NCI-H2227 (cell line): ENCODE measurements around the gene CTIF.

ENCODE experiments used
- DNase-seq: peaks from one replicate; lab custom pipeline; 2025; ENCODE audit not compliant: unreplicated experiment; lab: John Stamatoyannopoulos, UW

The CTIF gene

DNA sequence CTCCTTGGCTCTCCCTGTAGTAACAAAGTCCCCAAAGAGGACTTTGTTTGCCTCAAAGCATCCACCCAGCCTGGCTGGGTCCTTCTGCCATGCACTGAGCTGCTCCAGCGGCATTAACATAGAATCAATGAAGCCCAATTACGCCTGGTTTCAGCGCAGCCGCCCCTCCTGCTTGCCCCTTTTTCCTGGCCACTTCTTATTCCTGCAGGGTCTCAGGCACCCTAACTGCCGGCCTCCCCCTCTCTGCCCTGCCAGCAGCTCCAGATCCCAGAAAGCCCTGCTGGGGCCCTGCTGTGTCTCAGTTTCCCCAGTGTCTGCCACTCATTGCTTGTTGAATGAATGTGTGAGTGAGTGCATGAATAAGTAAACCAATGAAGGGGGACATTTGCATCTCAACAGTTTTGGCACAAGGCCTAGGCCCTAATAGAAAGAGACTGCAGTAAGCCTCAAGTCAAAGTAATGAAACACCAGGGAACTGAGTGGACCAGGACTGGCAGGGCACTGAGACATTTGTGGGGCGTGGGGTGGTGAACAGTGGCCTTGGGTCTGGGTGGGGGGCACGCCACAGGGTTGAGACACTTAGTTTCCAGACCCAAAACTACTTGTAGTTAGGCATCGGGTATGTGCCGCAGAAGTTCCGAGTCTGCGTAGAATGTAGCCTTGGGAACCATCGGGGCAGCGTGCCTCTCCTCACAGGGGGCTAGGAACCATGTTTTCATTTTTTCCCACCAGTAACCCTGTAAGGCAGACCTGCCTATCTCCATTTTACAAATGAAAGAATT, 351.3 kb downstream of the CTIF start:
- no peak for DNase-seq

DNA sequence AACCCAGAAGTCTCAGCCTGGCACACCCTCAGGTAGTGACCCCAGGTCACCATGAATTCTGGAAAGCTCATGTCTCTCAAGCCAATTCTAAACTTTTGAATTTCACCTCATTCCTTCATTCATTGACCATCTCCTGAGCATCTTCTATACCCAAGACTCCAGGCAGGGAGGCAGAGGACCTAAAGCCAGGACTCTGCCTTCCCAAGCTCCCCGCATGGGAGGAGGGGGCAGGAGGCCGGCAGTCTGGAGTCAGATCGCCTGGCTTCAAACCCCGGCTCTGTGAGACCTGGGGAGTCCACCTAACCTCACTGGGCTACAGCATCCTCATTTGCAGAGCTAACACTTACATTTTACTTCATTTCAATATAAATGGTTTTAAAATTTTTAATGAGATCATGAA, 352.9 kb downstream of the CTIF start:
- DNase-seq, result no peak

- no peak for DNase-seq
These were observed 353.5 kb downstream of the CTIF start for GRCh38 chr18:48892146-48892855.

- no peak for DNase-seq
These were observed 354.3 kb downstream of the CTIF start for GRCh38 chr18:48893061-48893607.

DNA sequence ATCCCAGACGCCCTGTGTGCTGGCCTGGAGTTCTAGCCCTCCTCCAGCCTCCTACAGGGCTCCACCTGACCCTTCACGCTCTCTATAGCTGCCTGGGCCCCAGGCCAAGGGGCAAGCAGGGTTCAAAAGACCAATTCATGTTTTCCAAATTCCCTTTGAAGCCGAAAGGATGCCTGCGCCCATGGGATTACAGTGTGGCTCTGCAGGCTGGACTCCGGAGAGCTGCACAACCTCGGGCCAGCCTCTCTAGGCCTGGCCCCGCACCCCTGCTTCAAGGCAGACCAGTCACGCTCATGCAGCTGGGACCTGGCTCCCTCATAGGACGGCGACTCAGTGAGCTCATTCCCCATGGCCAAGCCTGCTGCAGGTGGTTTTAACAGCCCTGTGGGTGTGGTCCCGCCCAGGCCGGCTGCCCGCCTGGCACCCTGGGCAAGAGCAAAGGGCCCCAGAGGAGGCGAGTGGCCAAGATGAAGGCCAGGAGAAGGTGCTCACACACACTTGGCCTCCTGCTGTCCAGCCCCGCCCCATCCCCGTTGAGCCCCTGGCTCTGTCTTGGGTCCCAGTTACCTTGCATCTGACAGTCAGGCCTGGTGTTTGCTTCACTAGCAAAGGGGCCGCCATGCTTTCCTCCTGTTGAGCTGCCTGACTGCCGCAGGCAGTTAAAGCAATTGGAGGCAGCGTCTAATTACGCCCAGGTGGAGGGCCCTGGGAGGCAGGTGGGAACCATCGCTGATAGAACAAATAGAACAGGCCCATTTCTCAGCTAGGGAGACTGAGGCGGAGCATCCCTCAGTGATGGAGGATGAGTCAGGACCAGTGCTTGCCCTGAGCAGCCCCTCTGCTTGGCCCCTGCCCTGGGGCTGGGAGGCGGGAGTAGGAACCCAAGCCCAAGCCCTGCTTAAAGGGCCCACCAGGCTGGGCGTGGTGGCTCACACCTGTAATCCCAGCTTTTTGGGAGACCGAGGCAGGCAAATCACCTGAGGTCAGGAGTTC, 355.1 kb downstream of the CTIF start:
- no peak for DNase-seq

DNA sequence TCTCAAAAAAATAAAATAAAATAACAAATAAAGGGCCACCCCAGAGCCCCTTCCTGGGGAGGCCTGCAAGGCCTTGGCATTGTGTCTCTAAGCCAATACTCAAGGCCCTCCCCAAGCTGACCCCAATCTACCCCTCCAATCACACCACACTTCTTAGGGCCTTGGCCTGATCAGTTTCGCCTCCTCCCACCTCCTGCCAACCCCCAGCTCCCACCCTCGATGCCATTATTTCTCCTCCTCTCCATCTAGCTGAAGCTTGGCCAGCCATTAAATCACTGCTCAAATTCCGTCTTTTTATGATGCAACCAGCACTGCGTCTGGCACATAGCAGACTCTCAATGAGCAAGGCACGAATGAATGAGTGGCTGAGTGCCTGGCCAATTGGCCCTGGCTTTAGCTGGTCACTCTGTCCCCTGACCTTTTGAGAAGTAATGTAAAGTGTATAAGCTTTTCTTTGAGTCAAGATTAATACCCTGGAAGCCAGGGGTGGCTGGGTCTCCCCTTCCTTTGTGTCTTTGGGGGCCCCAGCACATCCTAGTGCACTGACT, 356.0 kb downstream of the CTIF start:
- no peak for DNase-seq

DNA sequence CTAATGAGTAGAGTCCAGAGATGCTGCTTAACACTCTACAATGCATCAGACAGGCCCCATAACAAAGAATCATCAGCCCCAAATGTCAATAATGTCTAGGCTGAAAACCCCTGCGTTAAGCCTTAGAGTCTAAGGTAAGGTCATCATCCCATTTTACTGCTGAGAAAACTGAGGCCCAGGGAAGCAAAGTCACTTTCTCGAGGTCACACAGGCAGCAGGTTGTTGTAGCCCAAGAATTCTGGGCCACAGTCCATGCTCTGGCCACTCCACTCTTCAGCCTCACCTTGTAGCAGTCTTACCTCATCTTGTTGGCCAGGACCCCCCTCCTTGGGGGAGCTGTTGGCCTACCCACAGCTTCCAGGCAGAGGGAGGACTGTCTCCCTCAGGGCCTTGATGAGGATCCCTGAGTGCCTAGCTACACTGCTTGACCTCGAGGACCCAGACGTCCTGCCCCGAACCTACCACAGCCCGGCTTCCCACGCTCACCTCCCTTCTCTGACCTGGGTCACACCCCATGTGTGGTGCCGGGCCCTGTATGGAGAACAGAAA, 357.6 kb downstream of the CTIF start:
- no peak for DNase-seq

GRCh38 chr18:48896875-48897511, 358.2 kb downstream of the CTIF start:
- DNase-seq, result no peak

GRCh38 chr18:48897531-48897930, 358.7 kb downstream of the CTIF start:
- DNase-seq, result no peak

DNA sequence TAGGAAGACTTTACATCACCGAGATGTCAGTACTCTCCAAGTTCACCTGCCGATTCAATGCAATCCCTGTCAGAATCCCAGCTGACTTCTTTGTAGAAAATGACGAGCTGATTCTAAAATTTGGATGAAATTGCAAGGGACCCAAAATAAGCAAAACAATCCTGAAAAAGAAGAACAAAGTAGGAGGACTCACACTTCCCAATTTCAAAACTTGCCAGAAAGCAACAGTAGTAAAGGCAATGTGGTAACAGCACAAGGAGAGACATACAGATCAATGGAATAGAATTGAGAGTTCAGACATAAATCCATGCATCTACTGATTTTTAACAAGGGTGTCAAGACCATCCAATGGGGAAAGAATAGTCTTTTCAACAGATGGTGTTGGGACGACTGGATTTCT, 359.7 kb downstream of the CTIF start:
- no peak for DNase-seq

- DNase-seq, result no peak
These were observed 360.8 kb downstream of the CTIF start for GRCh38 chr18:48899558-48900174.

GRCh38 chr18:48900469-48900868, 361.6 kb downstream of the CTIF start:
- no peak for DNase-seq

GRCh38 chr18:48901145-48902022, 362.6 kb downstream of the CTIF start:
- no peak for DNase-seq

- peak; percentile 75 for DNase-seq
These were observed 363.4 kb downstream of the CTIF start for GRCh38 chr18:48902023-48902855.

GRCh38 chr18:48902856-48903601, 364.2 kb downstream of the CTIF start:
- no peak for DNase-seq

- DNase-seq, result no peak
These were observed 365.3 kb downstream of the CTIF start for GRCh38 chr18:48904091-48904490.

- no peak for DNase-seq
These were observed 366.1 kb downstream of the CTIF start for GRCh38 chr18:48904847-48905394.
